ENCODE data around the gene MACROD2.

The MACROD2 gene

DNA sequence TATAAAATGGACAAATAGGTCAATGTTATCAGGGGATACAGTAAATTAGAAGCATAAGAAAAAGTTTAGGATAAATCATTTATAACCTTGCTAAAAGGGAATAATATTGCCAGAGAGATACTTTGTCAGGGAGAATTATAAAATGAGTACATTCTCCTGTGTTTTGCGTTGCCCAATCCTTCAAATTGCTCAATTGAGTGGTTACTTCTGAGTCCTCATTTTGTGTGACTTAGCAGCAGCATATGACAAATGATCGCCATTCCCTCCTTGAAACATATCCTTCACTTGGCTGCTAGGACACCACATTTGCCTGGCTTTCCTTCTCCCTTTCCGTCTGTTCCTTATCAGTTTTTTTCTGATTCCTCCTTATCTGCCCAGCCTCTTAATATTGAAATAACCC is 448.8 kb downstream of the MACROD2 start:
- TF ChIP-seq POLR2AphosphoS5 (IDR thresholded peaks at IDR 0.05; ENCODE audit: low read depth, low read length) (no peak), TAF1 (IDR thresholded peaks at IDR 0.05; ENCODE audit: borderline replicate concordance, insufficient read depth, low read length) (no peak), FOXP2 (optimal IDR thresholded peaks at IDR 0.05; ENCODE audit: borderline replicate concordance, extremely low read depth, extremely low read length, insufficient read depth) (no peak)
- TF ChIP-seq, protein P1, sequence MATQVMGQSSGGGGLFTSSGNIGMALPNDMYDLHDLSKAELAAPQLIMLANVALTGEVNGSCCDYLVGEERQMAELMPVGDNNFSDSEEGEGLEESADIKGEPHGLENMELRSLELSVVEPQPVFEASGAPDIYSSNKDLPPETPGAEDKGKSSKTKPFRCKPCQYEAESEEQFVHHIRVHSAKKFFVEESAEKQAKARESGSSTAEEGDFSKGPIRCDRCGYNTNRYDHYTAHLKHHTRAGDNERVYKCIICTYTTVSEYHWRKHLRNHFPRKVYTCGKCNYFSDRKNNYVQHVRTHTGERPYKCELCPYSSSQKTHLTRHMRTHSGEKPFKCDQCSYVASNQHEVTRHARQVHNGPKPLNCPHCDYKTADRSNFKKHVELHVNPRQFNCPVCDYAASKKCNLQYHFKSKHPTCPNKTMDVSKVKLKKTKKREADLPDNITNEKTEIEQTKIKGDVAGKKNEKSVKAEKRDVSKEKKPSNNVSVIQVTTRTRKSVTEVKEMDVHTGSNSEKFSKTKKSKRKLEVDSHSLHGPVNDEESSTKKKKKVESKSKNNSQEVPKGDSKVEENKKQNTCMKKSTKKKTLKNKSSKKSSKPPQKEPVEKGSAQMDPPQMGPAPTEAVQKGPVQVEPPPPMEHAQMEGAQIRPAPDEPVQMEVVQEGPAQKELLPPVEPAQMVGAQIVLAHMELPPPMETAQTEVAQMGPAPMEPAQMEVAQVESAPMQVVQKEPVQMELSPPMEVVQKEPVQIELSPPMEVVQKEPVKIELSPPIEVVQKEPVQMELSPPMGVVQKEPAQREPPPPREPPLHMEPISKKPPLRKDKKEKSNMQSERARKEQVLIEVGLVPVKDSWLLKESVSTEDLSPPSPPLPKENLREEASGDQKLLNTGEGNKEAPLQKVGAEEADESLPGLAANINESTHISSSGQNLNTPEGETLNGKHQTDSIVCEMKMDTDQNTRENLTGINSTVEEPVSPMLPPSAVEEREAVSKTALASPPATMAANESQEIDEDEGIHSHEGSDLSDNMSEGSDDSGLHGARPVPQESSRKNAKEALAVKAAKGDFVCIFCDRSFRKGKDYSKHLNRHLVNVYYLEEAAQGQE (IDR thresholded peaks at IDR 0.05; ENCODE audit: insufficient read depth in 1 of 2, low read depth in 2 of 2, low read length in 2 of 2) = no peak

- TF ChIP-seq TAF1 (IDR thresholded peaks at IDR 0.05; ENCODE audit: borderline replicate concordance, insufficient read depth, low read length) = no peak
- TF ChIP-seq SIN3A (IDR thresholded peaks at IDR 0.05; ENCODE audit: borderline replicate concordance, insufficient read depth, low read length) = 0 out of 2 replicates have a peak, but pooled peaks have one; percentile 19
- TF ChIP-seq, protein P1 (IDR thresholded peaks at IDR 0.05; ENCODE audit: insufficient read depth in 1 of 2, low read depth in 2 of 2, low read length in 2 of 2) = no peak
- no peak for TF ChIP-seq FOXP2 (optimal IDR thresholded peaks at IDR 0.05; ENCODE audit: borderline replicate concordance, extremely low read depth, extremely low read length, insufficient read depth)
- no peak for TF ChIP-seq POLR2AphosphoS5 (IDR thresholded peaks at IDR 0.05; ENCODE audit: low read depth, low read length)
These were observed 450.0 kb downstream of the MACROD2 start for GRCh38 chr20:14445310-14445709.

- no peak for TF ChIP-seq SIN3A (IDR thresholded peaks at IDR 0.05; ENCODE audit: borderline replicate concordance, insufficient read depth, low read length)
- no peak for TF ChIP-seq FOXP2 (optimal IDR thresholded peaks at IDR 0.05; ENCODE audit: borderline replicate concordance, extremely low read depth, extremely low read length, insufficient read depth)
- TF ChIP-seq, protein P1 (IDR thresholded peaks at IDR 0.05; ENCODE audit: insufficient read depth in 1 of 2, low read depth in 2 of 2, low read length in 2 of 2) = no peak
- TF ChIP-seq POLR2AphosphoS5 (IDR thresholded peaks at IDR 0.05; ENCODE audit: low read depth, low read length) = no peak
- TF ChIP-seq TAF1 (IDR thresholded peaks at IDR 0.05; ENCODE audit: borderline replicate concordance, insufficient read depth, low read length) = no peak
These were observed 450.6 kb downstream of the MACROD2 start for GRCh38 chr20:14445902-14446301.

DNA sequence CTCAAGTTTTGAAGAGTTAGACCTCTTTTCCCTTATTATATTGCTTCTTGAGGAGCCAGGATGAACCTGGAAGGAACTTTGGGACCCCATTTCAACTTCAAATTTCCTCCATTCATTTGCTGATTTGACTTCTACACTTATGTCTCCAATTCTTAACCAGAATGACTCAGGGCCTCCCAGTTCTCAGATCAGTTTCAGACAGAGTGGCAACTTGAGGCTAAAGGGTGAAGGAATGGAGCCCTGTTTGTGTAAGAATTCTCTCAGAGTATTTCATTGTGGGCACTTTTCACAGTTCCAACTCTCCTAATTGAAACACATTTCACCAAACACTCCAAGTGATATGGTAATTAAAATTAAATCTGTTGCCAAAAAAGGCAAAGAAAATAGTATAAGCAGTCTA is 451.1 kb downstream of the MACROD2 start:
- TF ChIP-seq POLR2AphosphoS5 (IDR thresholded peaks at IDR 0.05; ENCODE audit: low read depth, low read length) (no peak), TAF1 (IDR thresholded peaks at IDR 0.05; ENCODE audit: borderline replicate concordance, insufficient read depth, low read length) (no peak), FOXP2 (optimal IDR thresholded peaks at IDR 0.05; ENCODE audit: borderline replicate concordance, extremely low read depth, extremely low read length, insufficient read depth) (no peak), SIN3A (IDR thresholded peaks at IDR 0.05; ENCODE audit: borderline replicate concordance, insufficient read depth, low read length) (no peak)
- TF ChIP-seq, protein P1 (IDR thresholded peaks at IDR 0.05; ENCODE audit: insufficient read depth in 1 of 2, low read depth in 2 of 2, low read length in 2 of 2) = no peak

- TF ChIP-seq TAF1 (IDR thresholded peaks at IDR 0.05; ENCODE audit: borderline replicate concordance, insufficient read depth, low read length) (no peak), FOXP2 (optimal IDR thresholded peaks at IDR 0.05; ENCODE audit: borderline replicate concordance, extremely low read depth, extremely low read length, insufficient read depth) (no peak), SIN3A (IDR thresholded peaks at IDR 0.05; ENCODE audit: borderline replicate concordance, insufficient read depth, low read length) (no peak), POLR2AphosphoS5 (IDR thresholded peaks at IDR 0.05; ENCODE audit: low read depth, low read length) (no peak)
- TF ChIP-seq, protein P1 (IDR thresholded peaks at IDR 0.05; ENCODE audit: insufficient read depth in 1 of 2, low read depth in 2 of 2, low read length in 2 of 2) = no peak
These were observed 454.0 kb downstream of the MACROD2 start for GRCh38 chr20:14449323-14449722.
